Neuronal stem cell (in vitro differentiated cells): ENCODE measurements around the gene KCTD19.

Experiments used
- DNase-seq: peaks from one replicate; pipeline ENCODE4 v3.0.0-alpha.2; 2013; ENCODE audit warnings: low spot score
- H2AFZ ChIP-seq: one replicate; pipeline ENCODE4 v1.6.1; 2013; ENCODE audit warnings: mild to moderate bottlenecking, low read length, inconsistent platforms
- H2AK5ac ChIP-seq: 2 replicates; pipeline ENCODE4 v1.6.1; 2013; ENCODE audit warnings: low read depth, mild to moderate bottlenecking, inconsistent platforms, low read length, moderate library complexity, mixed read lengths
- H2BK120ac ChIP-seq: 2 replicates; pipeline ENCODE4 v1.6.1; 2013; ENCODE audit warnings: low read depth, mild to moderate bottlenecking, inconsistent platforms, low read length, moderate library complexity, mixed read lengths
- H2BK12ac ChIP-seq: one replicate; pipeline ENCODE4 v1.6.1; 2013; ENCODE audit warnings: low read length, inconsistent platforms
- H2BK15ac ChIP-seq: 2 replicates; pipeline ENCODE4 v1.6.1; 2013; ENCODE audit warnings: mild to moderate bottlenecking, low read length, inconsistent platforms, mixed read lengths
- H2BK5ac ChIP-seq: one replicate; pipeline ENCODE4 v1.6.1; 2013; ENCODE audit warnings: inconsistent platforms, mild to moderate bottlenecking, low read length, moderate library complexity
- H3K14ac ChIP-seq: one replicate; pipeline ENCODE4 v1.6.1; 2013; ENCODE audit warnings: low read length, inconsistent platforms
- H3K18ac ChIP-seq: 2 replicates; pipeline ENCODE4 v1.6.1; 2013; ENCODE audit warnings: low read length, inconsistent platforms
- H3K23ac ChIP-seq: 2 replicates; pipeline ENCODE4 v1.6.1; 2013; ENCODE audit warnings: low read depth, mild to moderate bottlenecking, mixed read lengths, low read length, inconsistent platforms; ENCODE audit not compliant: poor library complexity
- H3K27ac ChIP-seq: replicated peaks from 3 replicates; pipeline ENCODE4 v1.5.1; 2013; ENCODE audit warnings: low read length, inconsistent platforms
- H3K27me3 ChIP-seq, 3 experiments: 2 replicates each; pipeline ENCODE4 v1.6.1; 2013; ENCODE audit warnings: low read length in 3 of 3, mild to moderate bottlenecking in 2 of 3, inconsistent platforms in 1 of 3, low read depth in 1 of 3, mixed read lengths in 1 of 3, moderate library complexity in 1 of 3; ENCODE audit not compliant: control insufficient read depth in 3 of 3, insufficient read depth in 3 of 3
- H3K36me3 ChIP-seq, 2 donors: replicated peaks in 1 of 2; 2 replicates each; pipeline ENCODE4 v1.6.1; 2013; ENCODE audit warnings: low read length in 2 of 2; ENCODE audit not compliant: control insufficient read depth in 2 of 2, insufficient read depth in 2 of 2
- H3K4ac ChIP-seq: 2 replicates; pipeline ENCODE4 v1.6.1; 2013; ENCODE audit warnings: inconsistent platforms, mild to moderate bottlenecking, low read length, moderate library complexity
- H3K4me1 ChIP-seq, 2 donors: 1 replicate in 1 of 2; 2 replicates in 1 of 2; pipeline ENCODE4 v1.6.1; 2013; ENCODE audit warnings: low read length in 2 of 2, low read depth in 1 of 2; ENCODE audit not compliant: control insufficient read depth in 2 of 2, insufficient read depth in 1 of 2
- H3K4me2 ChIP-seq: one replicate; pipeline ENCODE4 v1.6.1; 2013; ENCODE audit warnings: mild to moderate bottlenecking, low read length, inconsistent platforms; ENCODE audit not compliant: insufficient read depth, poor library complexity, severe bottlenecking
- H3K4me3 ChIP-seq, 2 donors: 2 replicates each; pipeline ENCODE4 v1.5.1; 2013; ENCODE audit warnings: low read length in 2 of 2, mild to moderate bottlenecking in 2 of 2, inconsistent platforms in 1 of 2, moderate library complexity in 1 of 2
- H3K79me1 ChIP-seq: one replicate; pipeline ENCODE4 v1.6.1; 2013; ENCODE audit warnings: low read depth, mild to moderate bottlenecking, inconsistent platforms, low read length, moderate library complexity
- H3K9ac ChIP-seq: one replicate; pipeline ENCODE4 v1.6.1; 2013; ENCODE audit warnings: mild to moderate bottlenecking, low read depth, low read length, inconsistent platforms; ENCODE audit not compliant: poor library complexity
- H3K9me3 ChIP-seq, 2 donors: replicated peaks in 1 of 2; 2 replicates each; pipeline versions ENCODE3 to v1.6.1; 2013; ENCODE audit warnings: low read length in 2 of 2, mild to moderate bottlenecking in 2 of 2, inconsistent platforms in 1 of 2, low read depth in 1 of 2, mixed read lengths in 1 of 2, moderate library complexity in 1 of 2; ENCODE audit not compliant: control insufficient read depth in 2 of 2, insufficient read depth in 1 of 2
- H4K8ac ChIP-seq: one replicate; pipeline ENCODE4 v1.6.1; 2013; ENCODE audit warnings: low read depth, mild to moderate bottlenecking, inconsistent platforms, low read length, moderate library complexity
- H4K91ac ChIP-seq: one replicate; pipeline ENCODE4 v1.6.1; 2013; ENCODE audit warnings: low read length, low read depth, mild to moderate bottlenecking, inconsistent platforms; ENCODE audit not compliant: poor library complexity
- WGBS, 2 donors: extraction: QIAGEN DNeasy Blood & Tissue Kit; methylation state at CpG; one replicate each; pipeline ENCODE4 v1.1.7; 2013; ENCODE audit warnings: missing lambda C conversion rate in 2 of 2, mixed read lengths in 1 of 2; ENCODE audit not compliant: insufficient read length in 2 of 2, insufficient replicate concordance in 1 of 2; ENCODE audit errors: extremely low coverage in 2 of 2; 5-methylcytosine and 5-hydroxymethylcytosine counted together

Gene KCTD19

GRCh38 chr16:67247192-67248072, 79.1 kb downstream of the KCTD19 start, which contains the start of gene FHOD1:
TSS of gene FHOD1 (minus strand) at chr16:67247481. CDS start at chr16:67247410, 71 bp downstream.
- Histone ChIP-seq H2BK15ac (peak within 1 kb of the TSS; percentile 86), H2BK12ac (peak within 1 kb of the TSS; percentile 79), H2AK5ac (peak within 1 kb of the TSS; percentile 77), H2AFZ (peak within 1 kb of the TSS; percentile 96), H2BK120ac (no peak within 1 kb of the TSS), H3K36me3 (no peaks in the 10 kb centered on the region), H2BK5ac (peak within 1 kb of the TSS; percentile 57), H3K4me3 (peak within 1 kb of the TSS; percentile 86 to 93), H3K27ac (peak within 1 kb of the TSS; percentile 74), H3K9ac (peak within 1 kb of the TSS; percentile 93), H4K8ac (peak within 1 kb of the TSS; percentile 6), H3K4me2 (peak within 1 kb of the TSS; percentile 99), H3K4ac (no peak within 1 kb of the TSS), H3K4me1 (peaks cover 27 to 29% of the 10 kb centered on the region in 2 donors), H3K79me1 (no peaks in the 10 kb centered on the region), H3K14ac (peak within 1 kb of the TSS; percentile 75), H4K91ac (no peak within 1 kb of the TSS), H3K23ac (peak within 1 kb of the TSS; percentile 99), H3K27me3 (peaks cover 0 to 30% (median 7%) of the 10 kb centered on the region in 3 experiments), H3K9me3 (no peaks in the 10 kb centered on the region), H3K18ac (peak within 1 kb of the TSS; percentile 98)
- peak; percentile 89 for DNase-seq
- no CpG with 5 or more reads among the region's 60 CpGs for WGBS, 2 donors

GRCh38 chr16:67246756-67247191, 79.8 kb downstream of the KCTD19 start:
- DNase-seq = no peak
- Histone ChIP-seq H3K27ac (peak overlapping the region; percentile 74), H3K4me1 (peaks cover 27 to 29% of the 10 kb centered on the region in 2 donors), H3K79me1 (no peaks in the 10 kb centered on the region), H3K23ac (peak overlapping the region; percentile 99), H3K18ac (peak overlapping the region; percentile 98), H3K27me3 (peaks cover 0 to 30% (median 7%) of the 10 kb centered on the region in 3 experiments), H2BK5ac (peak overlapping the region; percentile 57), H3K4me2 (peak overlapping the region; percentile 98), H2AFZ (peak overlapping the region; percentile 96), H4K8ac (no peak overlapping the region), H2BK15ac (peak overlapping the region; percentile 82), H3K14ac (peak overlapping the region; percentile 75), H3K36me3 (no peaks in the 10 kb centered on the region), H2AK5ac (peak overlapping the region; percentile 77), H2BK120ac (no peak overlapping the region), H3K4ac (no peak overlapping the region), H4K91ac (no peak overlapping the region), H2BK12ac (peak overlapping the region; percentile 79), H3K9me3 (no peaks in the 10 kb centered on the region), H3K4me3 (peak overlapping the region; percentile 86 to 93), H3K9ac (peak overlapping the region; percentile 88)
- WGBS, 2 donors = no CpG with 5 or more reads among the region's 26 CpGs

- Histone ChIP-seq H4K91ac (no peak overlapping the region), H3K4me3 (peak overlapping the region; percentile 86 to 93), H3K14ac (no peak overlapping the region), H3K79me1 (no peaks in the 10 kb centered on the region), H3K9me3 (no peaks in the 10 kb centered on the region), H3K36me3 (no peaks in the 10 kb centered on the region), H2AFZ (peak overlapping the region; percentile 96), H2AK5ac (peak overlapping the region; percentile 77), H3K9ac (peak overlapping the region; percentile 82), H2BK120ac (no peak overlapping the region), H2BK12ac (no peak overlapping the region), H4K8ac (peak overlapping the region; percentile 6), H3K4me1 (peaks cover 30 to 31% of the 10 kb centered on the region in 2 donors), H3K4ac (no peak overlapping the region), H2BK5ac (peak overlapping the region; percentile 57), H2BK15ac (peak overlapping the region; percentile 82), H3K23ac (peak overlapping the region; percentile 99), H3K4me2 (peak overlapping the region; percentile 98), H3K27me3 (peaks cover 0 to 30% (median 7%) of the 10 kb centered on the region in 3 experiments), H3K27ac (peak overlapping the region; percentile 74), H3K18ac (peak overlapping the region; percentile 98)
- no CpG with 5 or more reads among the region's 48 CpGs for WGBS, 2 donors
- DNase-seq = peak; percentile 78
These were observed 80.3 kb downstream of the KCTD19 start for GRCh38 chr16:67246081-67246755.
